ENCODE results near the gene C12orf76. TPM values are rescaled to one million over a fixed set of nuclear protein-coding genes. Genes with fewer than 3 reads are reported as not detected.

C12orf76 gene
- total and polyA plus RNA-seq, 9 of the 15 experiments (the other 6 are each of a cell fraction or from before 2014, with no cell fraction given) = 6.3 to 38.6 (median 12.3) TPM

DNA sequence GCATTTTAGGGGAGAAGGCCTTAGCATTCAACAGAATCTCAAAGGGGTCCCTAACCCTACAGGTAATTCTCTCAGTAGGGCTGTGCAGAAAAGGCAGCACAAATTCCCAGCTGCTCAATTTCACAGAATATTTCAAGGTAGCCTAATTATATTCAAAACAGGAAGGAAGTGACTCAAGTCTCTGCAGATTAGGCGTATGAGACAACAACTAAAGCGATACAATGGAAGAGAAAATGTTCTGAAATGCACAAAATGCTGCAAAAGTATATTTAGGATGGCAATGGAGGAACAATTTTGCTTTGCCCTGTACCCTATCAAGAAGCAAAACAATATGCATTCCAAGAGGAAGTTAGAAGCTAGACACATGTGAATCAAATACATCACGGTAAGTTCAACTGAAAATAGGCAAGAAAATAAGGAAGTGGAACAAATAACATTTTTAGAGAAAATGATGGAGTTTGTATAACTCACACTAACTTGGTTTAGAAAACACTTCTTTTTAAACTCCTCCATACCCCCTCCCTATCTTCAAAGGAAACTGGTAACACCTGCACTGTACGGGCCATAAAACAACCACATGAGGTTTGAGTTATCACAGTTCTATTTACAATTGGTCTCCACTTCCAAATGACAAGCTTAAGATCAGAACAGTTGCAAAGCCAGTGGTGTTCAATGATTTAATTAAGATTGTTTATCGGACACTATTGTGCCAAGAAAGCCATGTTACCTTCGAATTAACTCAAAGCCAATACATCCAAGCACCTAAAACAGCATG, 53.7 kb downstream of the C12orf76 start:
- H3K79me2 ChIP-seq (ENCODE audit: control insufficient read depth, insufficient read depth, low read length) = peaks cover 40% of the 10 kb centered on the region
- H3K9ac ChIP-seq (ENCODE audit: insufficient read depth in 1 of 2, low read depth in 2 of 2, low read length in 2 of 2) = peak overlapping the region in 1 of 2 experiments; percentile 77; a peak in 2 of 4 replicates
- H3K27me3 ChIP-seq (ENCODE audit: control insufficient read depth in 2 of 2, insufficient read depth in 2 of 2, low read length in 2 of 2) = no peaks in the 10 kb centered on the region
- CTCF ChIA-PET (ENCODE audit: low intra/inter-chr PET ratio) = no interaction called here
- peaks cover 19% of the 10 kb centered on the region; the same call in 1 of the 3 replicates for H3K36me3 ChIP-seq (ENCODE audit: control insufficient read depth, insufficient read depth, low read length)
- intact Hi-C loops (cut with micrococcal nuclease) = no loop called here
- POLR2A ChIA-PET = interaction anchor here (0.6 to 1.4 kb wide), 3 partner anchors 10 to 28 kb away, joined by 3 to 4 read pairs (median 4); no protein-coding TSS in a partner anchor
- H4K20me1 ChIP-seq (replicated peaks; ENCODE audit: control insufficient read depth, insufficient read depth, low read length) = no peaks in the 10 kb centered on the region
- DNase-seq (ENCODE audit: extremely low read depth in 1 of 4, low spot score in 3 of 4) (no peak), FAIRE-seq (peak; percentile 35), ATAC-seq (no peak)
- BruUV-seq (replicated peaks) = TSS peak; percentile 39
- in situ Hi-C loops (cut with MboI) = no loop called here
- H3K27ac ChIP-seq (ENCODE audit: extremely low read depth, low read depth, low read length) = peak overlapping the region; percentile 81; the same call in 1 of the 3 replicates
- H3K9me1 ChIP-seq (ENCODE audit: control insufficient read depth, insufficient read depth, low read length) = no peaks in the 10 kb centered on the region
- H3K4me1 ChIP-seq (replicated peaks in 1 of 2; ENCODE audit: control insufficient read depth in 2 of 2, insufficient read depth in 2 of 2, low read length in 2 of 2) = peaks cover 13 to 26% of the 10 kb centered on the region in 2 experiments
- H3K4me3 ChIP-seq = peak overlapping the region; percentile 84
- H3K9me3 ChIP-seq (replicated peaks; ENCODE audit: control insufficient read depth, insufficient read depth, low read depth, low read length) = no peaks in the 10 kb centered on the region
- peak overlapping the region; percentile 20; the same call in 1 of the 2 replicates for H2AFZ ChIP-seq (ENCODE audit: low read depth, low read length)
- WGBS (ENCODE audit: insufficient coverage, low coverage, missing lambda C conversion rate) = 4% methylated on average over 6 of the region's 6 CpGs
- peak overlapping the region; percentile 89 for H3K4me2 ChIP-seq (ENCODE audit: insufficient read depth, low read length)
- no peak for TF ChIP-seq ZNF589 (CRISPR knock-in tag; IDR thresholded peaks at IDR 0.05; ENCODE audit: low read depth)
- TF ChIP-seq SMAD3 (CRISPR knock-in tag; conservative IDR thresholded peaks at IDR 0.05) = no peak
- no peak for TF ChIP-seq TRIM24 (IDR thresholded peaks at IDR 0.05)
- TF ChIP-seq EP400 (IDR thresholded peaks at IDR 0.05) = no peak
- TF ChIP-seq TEAD4 (IDR thresholded peaks at IDR 0.05; ENCODE audit: low read length) = 0 out of 2 replicates have a peak, but pooled peaks have one; percentile 23
- no peak for TF ChIP-seq TEAD4 (CRISPR knock-in tag; IDR thresholded peaks at IDR 0.05; ENCODE audit: borderline replicate concordance)
- no peak for TF ChIP-seq ZSCAN29 (IDR thresholded peaks at IDR 0.05)
- no peak for TF ChIP-seq EP300 (IDR thresholded peaks at IDR 0.05; ENCODE audit: low read length)
- no peak for TF ChIP-seq ARID3B (CRISPR knock-in tag; IDR thresholded peaks at IDR 0.05; ENCODE audit: borderline replicate concordance)
- no peak for TF ChIP-seq ZNF41 (CRISPR knock-in tag; conservative IDR thresholded peaks at IDR 0.05)
- TF ChIP-seq SIN3A (IDR thresholded peaks at IDR 0.05; ENCODE audit: borderline replicate concordance in 2 of 2, control insufficient read depth in 1 of 2, low read depth in 2 of 2, low read length in 2 of 2) = no peak
- TF ChIP-seq MTA1 (IDR thresholded peaks at IDR 0.05; ENCODE audit: borderline replicate concordance) = no peak
- TF ChIP-seq MYNN (IDR thresholded peaks at IDR 0.05) = no peak
- no peak for TF ChIP-seq MYNN (CRISPR knock-in tag; IDR thresholded peaks at IDR 0.05)
- TF ChIP-seq SAFB2 (IDR thresholded peaks at IDR 0.05; ENCODE audit: borderline replicate concordance, low read depth, low read length, severe bottlenecking) = no peak
- TF ChIP-seq CBFB (CRISPR knock-in tag; IDR thresholded peaks at IDR 0.05) = no peak
- TF ChIP-seq ZZZ3 (IDR thresholded peaks at IDR 0.05) = no peak
- TF ChIP-seq KLF16 (IDR thresholded peaks at IDR 0.05) = no peak
- TF ChIP-seq ARID1B (IDR thresholded peaks at IDR 0.05) = peak; percentile 38; the same call in 1 of the 2 replicates
- TF ChIP-seq ZNF212 (CRISPR knock-in tag; IDR thresholded peaks at IDR 0.05) = no peak
- no peak for TF ChIP-seq PHF8 (IDR thresholded peaks at IDR 0.05; ENCODE audit: borderline replicate concordance, low read length)
- TF ChIP-seq HMBOX1 (IDR thresholded peaks at IDR 0.05) = no peak

Measured in K562 (cell line).